GM18858 (cell line): ENCODE results near the gene CEP128.
"Not testable (repeated sequence)": the region's sequence is repeated elsewhere in the genome, so short reads cannot be mapped to it uniquely, and the experiment has no call there.

ENCODE experiments used
- ATAC-seq: cut with Tn5 transposase; IDR thresholded peaks from one replicate; pipeline ENCODE4 v1.9.1; 2021; ENCODE audit not compliant: unreplicated experiment

The CEP128 gene

GRCh38 chr14:80954687-80955299, 13.3 kb upstream of the CEP128 start:
- no peak for ATAC-seq

GRCh38 chr14:80953211-80953610, 11.7 kb upstream of the CEP128 start:
- not testable (repeated sequence) for ATAC-seq

- no peak for ATAC-seq
Observed at GRCh38 chr14:80951491-80951890, 10.0 kb upstream of the CEP128 start.

- no peak for ATAC-seq
Observed at GRCh38 chr14:80948291-80948690, 6.8 kb upstream of the CEP128 start.

- ATAC-seq = no peak
Observed at GRCh38 chr14:80946797-80947196, 5.3 kb upstream of the CEP128 start.

- no peak for ATAC-seq
Observed at GRCh38 chr14:80946187-80946586, 4.6 kb upstream of the CEP128 start.

- no peak for ATAC-seq
Observed at GRCh38 chr14:80944861-80945617, 3.5 kb upstream of the CEP128 start.

- no peak for ATAC-seq
Observed at GRCh38 chr14:80942191-80942600, 658 bp upstream of the CEP128 start.

GRCh38 chr14:80940146-80940545, 1.4 kb downstream of the CEP128 start:
- ATAC-seq = peak; percentile 26

GRCh38 chr14:80933686-80934085, 7.9 kb downstream of the CEP128 start:
- no peak for ATAC-seq

GRCh38 chr14:80933282-80933681, 8.3 kb downstream of the CEP128 start:
- no peak for ATAC-seq

- peak; percentile 98 for ATAC-seq
Observed at GRCh38 chr14:80930836-80931389, 10.6 kb downstream of the CEP128 start.

- no peak for ATAC-seq
Observed at GRCh38 chr14:80930095-80930494, 11.4 kb downstream of the CEP128 start.

GRCh38 chr14:80927083-80927989, 14.2 kb downstream of the CEP128 start:
- ATAC-seq = no peak

GRCh38 chr14:80926397-80927082, 15.0 kb downstream of the CEP128 start:
- ATAC-seq = no peak

GRCh38 chr14:80924365-80925103, 17.0 kb downstream of the CEP128 start:
- no peak for ATAC-seq

- no peak for ATAC-seq
Observed at GRCh38 chr14:80923368-80923767, 18.2 kb downstream of the CEP128 start.

- ATAC-seq = no peak
Observed at GRCh38 chr14:80919622-80920021, 21.9 kb downstream of the CEP128 start.

GRCh38 chr14:80912013-80912412, 29.5 kb downstream of the CEP128 start:
- ATAC-seq = not testable (repeated sequence)

GRCh38 chr14:80906946-80907345, 34.6 kb downstream of the CEP128 start:
- no peak for ATAC-seq
